Calu3 (cell line): ENCODE data around the gene ANKRD55. TPM values are rescaled to one million over a fixed set of nuclear protein-coding genes. Genes with fewer than 3 reads are reported as not detected.
A peak's percentile ranks its signal among the peaks of the same experiment; 100 is the strongest.

Experiments
- BruUV-seq: library from RNA; stranded (reverse); fragments of 400-500 nt; replicated peaks from 2 replicates; lab custom pipeline; 2021; lab: Mats Ljungman, UMichigan
- CTCF ChIA-PET: fragments of 300-600 bp; sonication (Branson Sonifier 250); formaldehyde crosslinking; loops from one replicate; lab custom pipeline; 2022; ENCODE audit warnings: antibody characterized with exemption; lab: Charles Lee
- DNase-seq: peaks from one replicate; pipeline ENCODE4 v3.0.0; 2022
- H3K27ac Mint-ChIP-seq: one replicate; pipeline ENCODE4 v1.8.0; 2022; ENCODE audit warnings: mixed read lengths; ENCODE audit not compliant: unreplicated experiment
- H3K27me3 Mint-ChIP-seq: one replicate; pipeline ENCODE4 v1.8.0; 2022; ENCODE audit warnings: mixed read lengths; ENCODE audit not compliant: unreplicated experiment
- H3K36me3 Mint-ChIP-seq: one replicate; pipeline ENCODE4 v1.8.0; 2022; ENCODE audit warnings: mild to moderate bottlenecking, moderate library complexity, mixed read lengths; ENCODE audit not compliant: insufficient read depth, unreplicated experiment
- H3K4me1 Mint-ChIP-seq: one replicate; pipeline ENCODE4 v1.8.0; 2022; ENCODE audit warnings: mild to moderate bottlenecking, low read depth, mixed read lengths; ENCODE audit not compliant: unreplicated experiment
- H3K4me3 Mint-ChIP-seq: one replicate; pipeline ENCODE4 v1.8.0; 2022; ENCODE audit warnings: mild to moderate bottlenecking, low read depth, moderate library complexity, mixed read lengths; ENCODE audit not compliant: unreplicated experiment
- H3K9me3 Mint-ChIP-seq: one replicate; pipeline ENCODE4 v1.8.0; 2022; ENCODE audit warnings: low read depth, mixed read lengths; ENCODE audit not compliant: unreplicated experiment
- CTCF ChIP-seq: fragments of 200-600 bp; IDR thresholded peaks from one replicate; pipeline ENCODE4 v1.8.0; 2022; ENCODE audit warnings: antibody characterized with exemption; ENCODE audit not compliant: unreplicated experiment
- intact Hi-C: fragments of 100-400 bp; cut with micrococcal nuclease; formaldehyde crosslinking; loops from one replicate; pipeline ENCODE4 v1.10.0; 2022; ENCODE audit not compliant: unreplicated experiment
- total RNA-seq: library from RNA; stranded (reverse); gene quantifications from 2 replicates; pipeline ENCODE4 v1.2.3, GENCODE V29; 2022

ANKRD55 gene
- total RNA-seq, 1 experiment from 2014 or later: not detected

- peak; percentile 84 for TF ChIP-seq CTCF
- intact Hi-C loops: loop anchor here (1.0 to 2.0 kb wide), 2 partner anchors 222 to 265 kb away; no protein-coding TSS in a partner anchor
- Mint-ChIP-seq H3K27me3 (no peaks in the 10 kb centered on the region), H3K9me3 (no peaks in the 10 kb centered on the region), H3K4me1 (peaks cover 9% of the 10 kb centered on the region), H3K36me3 (no peaks in the 10 kb centered on the region), H3K4me3 (no peak overlapping the region), H3K27ac (no peak overlapping the region)
- BruUV-seq: no TSS peak
- peak; percentile 67 for DNase-seq
- CTCF ChIA-PET: interaction anchor here (0.6 to 2.4 kb wide), 4 partner anchors 96 to 265 kb away, joined by 3 to 24 read pairs (median 4); no protein-coding TSS in a partner anchor
These were observed 32.0 kb downstream of the ANKRD55 start for GRCh38 chr5:56200971-56201666.

- Mint-ChIP-seq H3K27me3 (no peaks in the 10 kb centered on the region), H3K4me1 (no peaks in the 10 kb centered on the region), H3K27ac (no peak overlapping the region), H3K36me3 (no peaks in the 10 kb centered on the region), H3K9me3 (no peaks in the 10 kb centered on the region), H3K4me3 (no peak overlapping the region)
- intact Hi-C loops: no loop called here
- no peak for TF ChIP-seq CTCF
- CTCF ChIA-PET: no interaction called here
- no TSS peak for BruUV-seq
- DNase-seq: no peak
These were observed 38.1 kb downstream of the ANKRD55 start for GRCh38 chr5:56195016-56195415.

GRCh38 chr5:56192246-56192645, 40.9 kb downstream of the ANKRD55 start:
- no peak overlapping the region for H3K4me3 Mint-ChIP-seq
- H3K36me3 Mint-ChIP-seq: no peaks in the 10 kb centered on the region
- no TSS peak for BruUV-seq
- no peak for TF ChIP-seq CTCF
- H3K27ac Mint-ChIP-seq: no peak overlapping the region
- H3K9me3 Mint-ChIP-seq: no peaks in the 10 kb centered on the region
- intact Hi-C loops: no loop called here
- H3K27me3 Mint-ChIP-seq: no peaks in the 10 kb centered on the region
- DNase-seq: no peak
- CTCF ChIA-PET: no interaction called here
- H3K4me1 Mint-ChIP-seq: no peaks in the 10 kb centered on the region

- H3K9me3 Mint-ChIP-seq: no peaks in the 10 kb centered on the region
- no peak for TF ChIP-seq CTCF
- intact Hi-C loops: no loop called here
- H3K27ac Mint-ChIP-seq: no peak overlapping the region
- H3K4me1 Mint-ChIP-seq: no peaks in the 10 kb centered on the region
- CTCF ChIA-PET: no interaction called here
- no peak for DNase-seq
- no peaks in the 10 kb centered on the region for H3K36me3 Mint-ChIP-seq
- BruUV-seq: no TSS peak
- H3K4me3 Mint-ChIP-seq: no peak overlapping the region
- H3K27me3 Mint-ChIP-seq: no peaks in the 10 kb centered on the region
These were observed 41.5 kb downstream of the ANKRD55 start for GRCh38 chr5:56191656-56192055.
